HL-60 (cell line): Measurements from ENCODE around the gene SH3BP4.

Experiments
- GABPA ChIP-seq: IDR thresholded peaks from 2 replicates; pipeline ENCODE4 v1.6.1; 2012; ENCODE audit warnings: low read depth
- POLR2AphosphoS5 ChIP-seq: IDR thresholded peaks from 2 replicates; pipeline ENCODE4 v1.6.1; 2012; ENCODE audit warnings: low read depth
- SPI1 ChIP-seq: IDR thresholded peaks from 2 replicates; pipeline ENCODE4 v1.6.1; 2012; ENCODE audit warnings: low read depth, mild to moderate bottlenecking, borderline replicate concordance
- TF ChIP-seq, protein P1 (sequence below): IDR thresholded peaks from one replicate; pipeline ENCODE4 v1.5.1; 2011; ENCODE audit warnings: low read length, control low read depth, inconsistent platforms; ENCODE audit not compliant: insufficient read depth
- TF ChIP-seq, protein P2 (sequence below): IDR thresholded peaks from 2 replicates; pipeline ENCODE4 v1.6.1; 2012; ENCODE audit warnings: low read depth; ENCODE audit not compliant: insufficient replicate concordance

DNA sequence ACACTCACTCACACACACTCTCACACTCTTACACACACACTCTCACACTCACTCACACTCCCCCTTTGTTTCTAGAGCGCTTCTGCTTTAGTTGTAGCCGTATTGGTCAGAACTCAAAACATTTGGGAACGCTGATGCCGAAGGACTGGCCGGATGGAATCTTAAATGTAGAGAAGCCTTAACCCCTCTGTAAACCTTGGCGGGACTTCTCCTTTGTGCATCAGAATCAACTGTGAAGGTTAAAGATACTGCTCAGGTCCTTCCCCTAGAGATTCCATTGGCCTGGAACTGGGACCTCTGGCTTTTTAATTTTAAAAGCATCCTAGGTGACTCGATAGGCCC lies 18.3 kb downstream of the SH3BP4 start:
- TF ChIP-seq, protein P1, sequence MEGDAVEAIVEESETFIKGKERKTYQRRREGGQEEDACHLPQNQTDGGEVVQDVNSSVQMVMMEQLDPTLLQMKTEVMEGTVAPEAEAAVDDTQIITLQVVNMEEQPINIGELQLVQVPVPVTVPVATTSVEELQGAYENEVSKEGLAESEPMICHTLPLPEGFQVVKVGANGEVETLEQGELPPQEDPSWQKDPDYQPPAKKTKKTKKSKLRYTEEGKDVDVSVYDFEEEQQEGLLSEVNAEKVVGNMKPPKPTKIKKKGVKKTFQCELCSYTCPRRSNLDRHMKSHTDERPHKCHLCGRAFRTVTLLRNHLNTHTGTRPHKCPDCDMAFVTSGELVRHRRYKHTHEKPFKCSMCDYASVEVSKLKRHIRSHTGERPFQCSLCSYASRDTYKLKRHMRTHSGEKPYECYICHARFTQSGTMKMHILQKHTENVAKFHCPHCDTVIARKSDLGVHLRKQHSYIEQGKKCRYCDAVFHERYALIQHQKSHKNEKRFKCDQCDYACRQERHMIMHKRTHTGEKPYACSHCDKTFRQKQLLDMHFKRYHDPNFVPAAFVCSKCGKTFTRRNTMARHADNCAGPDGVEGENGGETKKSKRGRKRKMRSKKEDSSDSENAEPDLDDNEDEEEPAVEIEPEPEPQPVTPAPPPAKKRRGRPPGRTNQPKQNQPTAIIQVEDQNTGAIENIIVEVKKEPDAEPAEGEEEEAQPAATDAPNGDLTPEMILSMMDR: no peak
- TF ChIP-seq GABPA (no peak), POLR2AphosphoS5 (no peak), SPI1 (no peak)
- TF ChIP-seq, protein P2, sequence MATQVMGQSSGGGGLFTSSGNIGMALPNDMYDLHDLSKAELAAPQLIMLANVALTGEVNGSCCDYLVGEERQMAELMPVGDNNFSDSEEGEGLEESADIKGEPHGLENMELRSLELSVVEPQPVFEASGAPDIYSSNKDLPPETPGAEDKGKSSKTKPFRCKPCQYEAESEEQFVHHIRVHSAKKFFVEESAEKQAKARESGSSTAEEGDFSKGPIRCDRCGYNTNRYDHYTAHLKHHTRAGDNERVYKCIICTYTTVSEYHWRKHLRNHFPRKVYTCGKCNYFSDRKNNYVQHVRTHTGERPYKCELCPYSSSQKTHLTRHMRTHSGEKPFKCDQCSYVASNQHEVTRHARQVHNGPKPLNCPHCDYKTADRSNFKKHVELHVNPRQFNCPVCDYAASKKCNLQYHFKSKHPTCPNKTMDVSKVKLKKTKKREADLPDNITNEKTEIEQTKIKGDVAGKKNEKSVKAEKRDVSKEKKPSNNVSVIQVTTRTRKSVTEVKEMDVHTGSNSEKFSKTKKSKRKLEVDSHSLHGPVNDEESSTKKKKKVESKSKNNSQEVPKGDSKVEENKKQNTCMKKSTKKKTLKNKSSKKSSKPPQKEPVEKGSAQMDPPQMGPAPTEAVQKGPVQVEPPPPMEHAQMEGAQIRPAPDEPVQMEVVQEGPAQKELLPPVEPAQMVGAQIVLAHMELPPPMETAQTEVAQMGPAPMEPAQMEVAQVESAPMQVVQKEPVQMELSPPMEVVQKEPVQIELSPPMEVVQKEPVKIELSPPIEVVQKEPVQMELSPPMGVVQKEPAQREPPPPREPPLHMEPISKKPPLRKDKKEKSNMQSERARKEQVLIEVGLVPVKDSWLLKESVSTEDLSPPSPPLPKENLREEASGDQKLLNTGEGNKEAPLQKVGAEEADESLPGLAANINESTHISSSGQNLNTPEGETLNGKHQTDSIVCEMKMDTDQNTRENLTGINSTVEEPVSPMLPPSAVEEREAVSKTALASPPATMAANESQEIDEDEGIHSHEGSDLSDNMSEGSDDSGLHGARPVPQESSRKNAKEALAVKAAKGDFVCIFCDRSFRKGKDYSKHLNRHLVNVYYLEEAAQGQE: no peak
